A549 (cell line): ENCODE results near the gene LOXL1. TPM values are rescaled to one million over a fixed set of nuclear protein-coding genes. Genes with fewer than 3 reads are reported as not detected.

Experiments used
- ATAC-seq, 2 experiments: fragments of 200-7000 bp in 1 of 2; fragments of >200 bp in 1 of 2; cut with Nextera tagmentation in 1 of 2; cut with Tn5 transposase in 1 of 2; 3 replicates each; pipeline versions ENCODE4 v1.8.0 to v1.9.1; 2018 to 2020; ENCODE audit warnings: mild to moderate bottlenecking in 1 of 2, moderate library complexity in 1 of 2
- CTCF ChIA-PET: fragments of 300-600 bp; sonication (Branson Sonifier 250); formaldehyde crosslinking; extraction: SDS; loops from one replicate; lab custom pipeline; 2021; ENCODE audit warnings: antibody characterized with exemption, inconsistent platforms; lab: Yijun Ruan, JAX
- POLR2A ChIA-PET: fragments of 350-600 bp; formaldehyde crosslinking; extraction: SDS; loops from one replicate; lab custom pipeline; 2021; ENCODE audit warnings: antibody characterized with exemption, inconsistent platforms; lab: Yijun Ruan, JAX
- DNase-seq, 2 experiments: peaks; one replicate each; pipeline versions ENCODE4 v3.0.0 to v3.0.0-alpha.2; 2011 to 2016; ENCODE audit warnings: low read depth in 1 of 2, low spot score in 1 of 2
- FAIRE-seq: peaks from 2 replicates; lab custom pipeline; 2011; peaks lifted over from hg19 to GRCh38; lab: Jason Lieb, UNC
- H3K27ac ChIP-seq, 2 experiments: fragments of >200 bp; sonication (Bioruptor Twin); formaldehyde crosslinking; 3 replicates each; pipeline ENCODE4 v1.5.1; 2016 to 2017
- H3K4me1 ChIP-seq: fragments of >200 bp; sonication (Bioruptor Twin); formaldehyde crosslinking; 3 replicates; pipeline ENCODE4 v1.6.1; 2016
- H3K4me2 ChIP-seq: fragments of >200 bp; sonication (Bioruptor Twin); formaldehyde crosslinking; 3 replicates; pipeline ENCODE4 v1.6.1; 2016
- H3K4me3 ChIP-seq: fragments of >200 bp; sonication (Bioruptor Twin); formaldehyde crosslinking; 3 replicates; pipeline ENCODE4 v1.5.1; 2016
- H3K9me3 ChIP-seq: fragments of >200 bp; sonication (Bioruptor Twin); formaldehyde crosslinking; 3 replicates; pipeline ENCODE4 v1.6.1; 2016
- CBX2 ChIP-seq: fragments of 200-600 bp; sonication (generic); IDR thresholded peaks from 2 replicates; pipeline ENCODE4 v1.6.1; 2016; ENCODE audit warnings: low read depth, mild to moderate bottlenecking, borderline replicate concordance
- CBX8 ChIP-seq: fragments of 200-600 bp; sonication (generic); IDR thresholded peaks from 2 replicates; pipeline ENCODE4 v1.6.1; 2016
- CEBPB ChIP-seq, 2 experiments: fragments of >200 bp in 1 of 2; sonication (Bioruptor Twin) in 1 of 2; formaldehyde crosslinking in 1 of 2; IDR thresholded peaks; 2 replicates each; pipeline ENCODE4 v1.6.1; 2012 to 2016
- CHD2 ChIP-seq: fragments of 150-350 bp; IDR thresholded peaks from 2 replicates; pipeline ENCODE4 v1.6.1; 2014; ENCODE audit warnings: low read length; ENCODE audit not compliant: partially characterized antibody
- E2F6 ChIP-seq: IDR thresholded peaks from 2 replicates; pipeline ENCODE4 v1.6.1; 2012; ENCODE audit warnings: low read depth, borderline replicate concordance
- EP300 ChIP-seq, 2 experiments: fragments of >200 bp; sonication (Bioruptor Twin); formaldehyde crosslinking; IDR thresholded peaks; 2 replicates in 1 of 2; 3 replicates in 1 of 2; pipeline ENCODE4 v1.6.1; 2016 to 2017
- HES2 ChIP-seq: fragments of >200 bp; sonication (Bioruptor Twin); formaldehyde crosslinking; IDR thresholded peaks from 2 replicates; pipeline ENCODE4 v1.6.1; 2016
- HMGXB4 ChIP-seq: fragments of 250-450 bp; sonication (Bioruptor Pico); IDR thresholded peaks from 2 replicates; pipeline ENCODE4 v1.5.0; 2021; ENCODE audit warnings: mild to moderate bottlenecking, moderate library complexity, borderline replicate concordance
- KDM5A ChIP-seq: fragments of 200-600 bp; sonication (generic); IDR thresholded peaks from 2 replicates; pipeline ENCODE4 v1.6.1; 2016; ENCODE audit warnings: antibody characterized with exemption, mild to moderate bottlenecking
- MAX ChIP-seq: IDR thresholded peaks from 2 replicates; pipeline ENCODE4 v1.6.1; 2012
- PHF8 ChIP-seq: fragments of 200-600 bp; sonication (generic); IDR thresholded peaks from 2 replicates; pipeline ENCODE4 v1.6.1; 2016; ENCODE audit warnings: low read depth, mild to moderate bottlenecking, antibody characterized with exemption, moderate library complexity, borderline replicate concordance
- RNF2 ChIP-seq: fragments of 200-600 bp; sonication (generic); IDR thresholded peaks from 2 replicates; pipeline ENCODE4 v1.6.1; 2016; ENCODE audit warnings: low read depth, mild to moderate bottlenecking, antibody characterized with exemption, moderate library complexity, borderline replicate concordance
- SMC3 ChIP-seq: fragments of >200 bp; sonication (Bioruptor Twin); formaldehyde crosslinking; IDR thresholded peaks from 3 replicates; pipeline ENCODE4 v1.6.1; 2018; ENCODE audit warnings: inconsistent platforms
- SREBF2 ChIP-seq: fragments of 450-650 bp; IDR thresholded peaks from 2 replicates; pipeline ENCODE4 v1.6.1; 2014; ENCODE audit warnings: mild to moderate bottlenecking, moderate library complexity
- USF2 ChIP-seq: fragments of 450-650 bp; IDR thresholded peaks from 2 replicates; pipeline ENCODE4 v1.6.1; 2014; ENCODE audit warnings: antibody characterized with exemption
- ZC3H11A ChIP-seq: fragments of 450-650 bp; IDR thresholded peaks from 2 replicates; pipeline ENCODE4 v1.6.1; 2014; ENCODE audit warnings: antibody characterized with exemption, mild to moderate bottlenecking
- ZSCAN20 ChIP-seq: fragments of 250-450 bp; sonication (Bioruptor Pico); IDR thresholded peaks from 2 replicates; pipeline ENCODE4 v1.8.0; 2022; ENCODE audit warnings: mild to moderate bottlenecking, moderate library complexity
- WGBS: methylation state at CpG from one replicate; pipeline ENCODE4 v1.1.6; 2017; ENCODE audit errors: missing lambda C conversion rate; 5-methylcytosine and 5-hydroxymethylcytosine counted together
- polyA plus RNA-seq, 4 experiments: library from polyadenylated mRNA; depleted of rRNA in 3 of 4; stranded (reverse); fragments of >200 nt; fragmentation: RNase III in 1 of 4; extraction: RNeasy Plus Mini Kit Qiagen cat#74134 plus additional on column Dnase treatment in 1 of 4; gene quantifications; 2 replicates in 3 of 4; 3 replicates in 1 of 4; pipeline ENCODE4 v1.2.3, GENCODE V29; 2011 to 2017
- TF ChIP-seq, protein P1 (sequence below): fragments of 200-600 bp; sonication (generic); IDR thresholded peaks from 2 replicates; pipeline ENCODE4 v1.6.1; 2016; ENCODE audit warnings: antibody characterized with exemption, mild to moderate bottlenecking, moderate library complexity

Gene LOXL1
- polyA plus RNA-seq, 2 of the 4 experiments (the other 2 are of a cell fraction), result 0.62 to 0.65 TPM

- H3K27ac ChIP-seq, result no peak overlapping the region
- no peak overlapping the region for H3K4me3 ChIP-seq
- WGBS, result 77% methylated on average over 8 of the region's 10 CpGs
- TF ChIP-seq HES2 (no peak), EP300 (IDR thresholded peaks at IDR 0.05) (no peak), KDM5A (no peak), SREBF2 (no peak), CBX8 (no peak), CHD2 (no peak), PHF8 (no peak), CBX2 (no peak), ZC3H11A (no peak), E2F6 (no peak), ZSCAN20 (CRISPR knock-in tag) (no peak), CEBPB (IDR thresholded peaks at IDR 0.05) (no peak), MAX (no peak), USF2 (no peak), RNF2 (no peak), HMGXB4 (no peak), SMC3 (no peak)
- TF ChIP-seq, protein P1, sequence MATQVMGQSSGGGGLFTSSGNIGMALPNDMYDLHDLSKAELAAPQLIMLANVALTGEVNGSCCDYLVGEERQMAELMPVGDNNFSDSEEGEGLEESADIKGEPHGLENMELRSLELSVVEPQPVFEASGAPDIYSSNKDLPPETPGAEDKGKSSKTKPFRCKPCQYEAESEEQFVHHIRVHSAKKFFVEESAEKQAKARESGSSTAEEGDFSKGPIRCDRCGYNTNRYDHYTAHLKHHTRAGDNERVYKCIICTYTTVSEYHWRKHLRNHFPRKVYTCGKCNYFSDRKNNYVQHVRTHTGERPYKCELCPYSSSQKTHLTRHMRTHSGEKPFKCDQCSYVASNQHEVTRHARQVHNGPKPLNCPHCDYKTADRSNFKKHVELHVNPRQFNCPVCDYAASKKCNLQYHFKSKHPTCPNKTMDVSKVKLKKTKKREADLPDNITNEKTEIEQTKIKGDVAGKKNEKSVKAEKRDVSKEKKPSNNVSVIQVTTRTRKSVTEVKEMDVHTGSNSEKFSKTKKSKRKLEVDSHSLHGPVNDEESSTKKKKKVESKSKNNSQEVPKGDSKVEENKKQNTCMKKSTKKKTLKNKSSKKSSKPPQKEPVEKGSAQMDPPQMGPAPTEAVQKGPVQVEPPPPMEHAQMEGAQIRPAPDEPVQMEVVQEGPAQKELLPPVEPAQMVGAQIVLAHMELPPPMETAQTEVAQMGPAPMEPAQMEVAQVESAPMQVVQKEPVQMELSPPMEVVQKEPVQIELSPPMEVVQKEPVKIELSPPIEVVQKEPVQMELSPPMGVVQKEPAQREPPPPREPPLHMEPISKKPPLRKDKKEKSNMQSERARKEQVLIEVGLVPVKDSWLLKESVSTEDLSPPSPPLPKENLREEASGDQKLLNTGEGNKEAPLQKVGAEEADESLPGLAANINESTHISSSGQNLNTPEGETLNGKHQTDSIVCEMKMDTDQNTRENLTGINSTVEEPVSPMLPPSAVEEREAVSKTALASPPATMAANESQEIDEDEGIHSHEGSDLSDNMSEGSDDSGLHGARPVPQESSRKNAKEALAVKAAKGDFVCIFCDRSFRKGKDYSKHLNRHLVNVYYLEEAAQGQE, result no peak
- ChIA-PET POLR2A (no interaction called here), CTCF (interaction anchor here (0.7 to 1.2 kb wide), 5 partner anchors 8 to 31 kb away, joined by 3 read pairs; no protein-coding TSS in a partner anchor)
- peaks cover 10% of the 10 kb centered on the region; the same call in 2 of the 3 replicates for H3K4me1 ChIP-seq
- ATAC-seq, result no peak; a peak in 1 of 6 replicates
- no peak for DNase-seq
- FAIRE-seq, result no peak
- no peaks in the 10 kb centered on the region for H3K9me3 ChIP-seq
- no peak overlapping the region for H3K4me2 ChIP-seq
Observed at GRCh38 chr15:73941871-73942635, 15.8 kb downstream of the LOXL1 start.
